Endometrium (tissue), 2 donors: ENCODE results near the gene ZFAND4.
"Not testable (repeated sequence)": the region's sequence is repeated elsewhere in the genome, so short reads cannot be mapped to it uniquely, and the experiment has no call there.

Source experiments
- FAIRE-seq: peaks from 2 replicates; lab custom pipeline; 2012; peaks lifted over from hg19 to GRCh38; lab: Jason Lieb, UNC
- donor health status: control.
- donor health status: control.

The ZFAND4 gene

DNA sequence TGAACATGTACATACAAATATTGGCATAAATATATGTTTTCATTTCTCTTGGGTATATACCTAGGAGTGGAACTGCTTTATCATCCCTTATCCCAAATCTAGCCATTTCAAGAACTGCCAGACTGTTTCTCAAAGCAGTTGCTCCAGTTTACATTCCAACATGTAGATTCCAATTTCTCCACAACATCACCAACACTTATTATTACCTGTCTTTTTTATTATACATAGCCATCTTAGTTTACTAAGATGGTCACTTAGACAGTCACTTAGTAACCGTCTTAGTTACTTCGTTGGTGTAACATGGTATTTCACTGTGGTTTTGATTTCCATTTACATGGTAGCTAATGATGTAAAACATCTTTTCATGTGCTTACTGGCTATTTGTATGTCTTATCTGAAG lies 82.7 kb downstream of the ZFAND4 start:
- FAIRE-seq: no peak

DNA sequence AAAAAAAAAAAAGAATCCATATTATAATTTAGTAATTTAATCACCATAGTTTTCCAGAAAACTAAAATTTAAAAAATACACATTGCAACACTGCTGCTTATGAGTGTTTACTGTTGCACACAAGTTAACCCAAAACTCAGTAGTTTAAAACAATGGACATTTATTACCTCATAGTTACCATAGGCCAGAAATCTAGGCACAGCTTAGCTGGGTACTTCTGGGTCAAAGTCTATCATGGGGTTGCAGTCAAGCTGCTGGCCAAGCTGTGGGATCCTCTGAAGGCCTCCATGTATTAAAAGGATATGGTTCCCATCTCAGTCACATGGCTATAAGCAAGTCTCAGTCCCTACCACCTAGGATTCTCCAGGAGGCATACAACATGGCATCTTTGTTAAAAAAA lies 83.6 kb downstream of the ZFAND4 start:
- no peak for FAIRE-seq

DNA sequence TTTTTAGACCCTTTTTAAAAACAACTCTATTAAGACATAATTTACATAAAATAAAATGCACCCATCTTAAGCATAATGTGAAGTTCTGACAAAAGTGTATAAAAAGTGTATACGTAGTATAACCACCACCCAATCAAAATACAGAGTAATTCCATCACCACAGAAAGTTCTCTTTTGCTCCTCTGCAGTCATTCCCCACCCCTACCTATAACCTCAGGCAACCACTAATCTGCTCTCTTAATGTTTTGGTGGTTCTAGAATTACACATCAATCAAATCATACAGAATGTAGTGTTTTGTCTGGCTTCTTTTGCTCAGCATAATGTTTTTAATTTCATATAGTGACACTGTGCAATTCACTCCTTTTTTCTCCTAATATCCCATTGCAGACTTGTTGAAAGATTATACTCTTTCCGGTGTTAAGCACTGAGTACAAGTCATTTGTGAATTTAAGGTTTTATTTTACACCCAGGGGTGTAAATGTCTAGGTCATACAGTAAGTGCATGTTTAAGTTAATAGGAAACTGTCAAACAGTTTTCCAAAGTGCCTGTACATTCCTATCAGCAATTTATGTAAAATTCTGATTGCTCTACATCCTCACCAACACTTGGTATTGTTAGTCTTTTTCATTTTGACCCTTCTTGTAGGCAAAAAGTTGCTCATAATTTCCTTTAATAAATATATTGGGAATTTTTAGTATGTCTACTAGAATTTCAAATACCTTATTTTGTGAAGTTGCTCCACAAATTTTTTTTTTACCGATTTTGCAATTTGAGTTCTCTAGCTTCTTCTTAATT lies 86.3 kb downstream of the ZFAND4 start:
- no peak for FAIRE-seq

DNA sequence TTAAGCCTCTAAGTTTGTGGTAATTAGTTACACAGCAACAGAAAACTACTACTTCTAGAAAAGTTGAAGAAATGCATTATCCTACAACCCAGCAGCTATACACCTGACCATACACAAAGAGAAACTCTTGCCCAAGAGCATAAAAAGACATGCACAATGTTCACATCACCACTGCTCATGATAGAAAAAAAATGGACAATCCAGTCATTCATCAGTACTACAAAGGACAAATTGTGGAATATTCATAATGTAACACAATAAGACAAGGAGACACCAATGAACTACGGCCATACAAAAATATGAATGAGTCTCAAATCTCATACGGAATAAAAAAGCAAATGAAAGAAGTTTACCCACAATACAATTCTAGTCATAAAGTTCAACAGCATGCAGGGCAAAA lies 87.4 kb downstream of the ZFAND4 start:
- no peak for FAIRE-seq

GRCh38 chr10:45582386-45582781 lies 90.2 kb downstream of the ZFAND4 start:
- no peak for FAIRE-seq

DNA sequence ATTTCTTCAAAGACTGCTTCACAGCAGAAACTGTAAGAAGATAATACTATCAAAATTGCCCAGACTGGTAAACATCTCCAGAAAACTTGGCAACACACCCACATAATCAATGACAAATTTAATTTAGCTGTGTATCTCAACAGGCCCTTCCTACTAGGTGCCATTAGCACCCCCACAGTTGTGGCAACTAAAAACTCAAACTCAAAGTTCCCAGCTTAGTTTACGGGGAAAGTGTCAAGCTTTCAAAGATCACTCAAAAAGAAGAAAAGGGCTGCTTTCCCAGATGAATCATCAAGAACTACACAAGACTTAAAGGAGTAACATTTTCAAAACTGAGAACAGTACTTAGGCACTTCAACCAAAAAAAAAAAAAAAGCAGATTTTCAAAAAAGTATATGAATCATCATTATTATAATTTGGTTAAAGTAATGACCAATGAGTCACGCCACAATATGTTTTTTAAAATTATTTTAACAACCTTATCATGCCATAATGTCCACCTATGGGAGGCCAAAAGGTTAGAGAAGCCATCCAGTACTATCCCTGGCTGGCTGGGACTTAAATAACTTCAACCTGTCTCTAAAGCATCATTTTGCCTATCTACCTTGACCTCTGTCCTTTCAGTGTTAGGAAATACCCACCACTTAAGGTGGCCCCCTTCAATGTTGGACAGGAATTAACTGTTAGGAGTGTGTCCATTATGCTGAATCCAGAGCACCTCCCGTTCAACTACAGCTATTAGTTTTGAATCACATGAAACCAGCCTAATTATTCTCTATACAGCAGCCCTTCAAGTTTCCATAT lies 90.8 kb downstream of the ZFAND4 start:
- no peak for FAIRE-seq

- FAIRE-seq: no peak
These were observed 91.4 kb downstream of the ZFAND4 start for GRCh38 chr10:45581216-45581549.

- FAIRE-seq: no peak
These were observed 92.0 kb downstream of the ZFAND4 start for GRCh38 chr10:45580371-45581215.

DNA sequence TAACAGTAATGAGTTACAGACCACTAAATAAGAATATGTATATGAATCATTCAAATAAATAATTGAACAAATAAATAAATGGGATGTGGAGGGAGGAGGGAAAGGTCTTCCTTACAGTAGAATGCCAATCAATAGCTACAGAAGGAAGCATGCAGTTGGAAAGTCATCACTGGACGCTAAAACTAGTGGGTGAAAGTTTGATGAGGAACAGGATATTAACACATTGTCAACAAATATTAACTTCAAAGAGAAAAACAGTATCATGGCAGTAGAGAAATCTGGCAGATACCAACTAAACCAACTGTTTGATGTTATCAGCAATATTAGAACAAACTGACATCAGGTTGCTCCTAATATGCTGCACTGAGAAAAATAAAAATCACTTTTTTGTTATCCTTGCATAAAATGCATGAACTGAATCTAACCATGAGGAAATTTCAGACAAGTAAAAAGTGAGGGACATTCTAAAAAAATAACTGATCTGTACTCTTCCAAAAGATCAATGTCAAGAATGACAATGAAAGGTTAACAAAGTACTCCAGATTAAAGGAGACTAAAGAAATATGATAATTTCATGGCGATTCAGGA lies 94.1 kb downstream of the ZFAND4 start:
- FAIRE-seq: no peak

DNA sequence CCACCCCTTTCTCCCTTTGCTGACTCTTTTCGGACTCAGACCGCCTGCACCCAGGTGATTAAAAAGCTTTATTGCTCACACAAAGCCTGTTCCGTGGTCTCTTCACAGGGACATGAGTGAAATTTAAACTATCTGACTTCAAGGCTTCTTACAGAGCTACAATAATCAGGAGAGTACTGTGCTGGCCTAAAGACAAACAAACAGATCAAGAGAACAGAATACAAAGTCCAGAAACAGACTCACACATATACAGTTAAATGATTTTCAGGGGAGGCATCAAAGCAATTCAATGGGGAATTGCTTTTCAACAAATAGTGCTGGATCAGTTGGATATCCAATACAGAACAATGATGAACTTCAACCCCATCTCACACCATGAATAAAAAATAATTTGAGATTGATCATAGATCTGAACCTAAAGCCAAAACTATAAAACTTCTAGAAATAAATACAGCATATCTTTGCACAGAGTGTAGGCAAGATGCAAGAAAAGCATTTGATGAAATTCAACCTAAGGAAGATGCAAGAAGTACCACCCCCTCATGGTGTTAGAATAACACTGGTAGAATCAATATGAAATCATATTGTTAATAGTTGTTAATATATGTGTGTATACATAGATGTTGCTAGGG lies 96.5 kb downstream of the ZFAND4 start:
- no peak for FAIRE-seq

DNA sequence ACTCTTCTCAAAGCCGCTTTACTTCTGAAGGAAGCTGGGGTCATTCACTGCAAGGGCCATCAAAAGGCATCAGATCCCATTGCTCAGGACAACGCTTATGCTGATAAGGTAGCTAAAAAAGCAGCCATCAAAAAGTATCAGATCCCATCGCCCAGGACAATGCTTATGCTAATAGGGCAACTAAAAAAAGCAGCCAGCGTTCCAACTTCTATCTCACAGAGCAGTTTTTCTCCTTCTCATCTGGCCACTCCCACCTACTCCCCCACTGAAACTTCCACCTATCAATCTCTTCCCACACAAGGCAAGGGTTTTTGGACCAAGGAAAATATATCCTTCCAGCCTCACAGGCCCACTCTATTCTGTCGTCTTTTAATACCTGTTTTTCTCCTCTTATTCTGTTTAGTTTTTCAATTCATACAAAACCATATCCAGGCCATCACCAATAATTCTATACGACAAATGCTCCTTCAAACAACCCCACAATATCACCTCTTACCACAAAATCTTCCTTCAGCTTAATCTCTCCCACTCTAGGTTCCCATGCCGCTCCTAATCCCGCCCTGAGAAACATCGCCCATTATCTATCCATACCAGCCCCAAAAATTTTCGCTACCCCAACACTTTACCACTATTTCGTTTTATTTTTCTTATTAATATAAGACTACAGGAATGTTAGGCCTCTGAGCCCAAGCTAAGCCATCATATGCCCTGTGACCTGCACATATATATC lies 97.4 kb downstream of the ZFAND4 start:
- not testable (repeated sequence) for FAIRE-seq

DNA sequence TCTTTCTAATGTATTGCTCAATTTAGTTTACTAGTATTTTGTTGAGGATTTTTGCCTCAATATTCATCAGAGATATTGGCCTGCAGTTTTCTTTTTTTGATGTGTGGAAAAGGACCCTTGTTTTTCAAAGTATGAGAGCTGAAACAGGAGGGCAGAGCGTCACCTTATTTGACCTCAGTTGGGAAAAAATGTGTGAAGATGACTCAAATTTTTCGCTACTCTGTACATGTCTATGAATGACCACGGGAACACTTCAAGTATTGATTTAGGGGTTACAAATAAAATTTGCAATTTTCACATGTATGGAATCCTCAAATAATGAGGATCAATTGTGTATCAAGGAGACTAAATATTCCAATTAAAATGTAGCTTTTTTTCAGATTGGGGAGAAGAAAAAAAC lies 103.1 kb downstream of the ZFAND4 start:
- FAIRE-seq: no peak

GRCh38 chr10:45566415-45566814 lies 106.2 kb downstream of the ZFAND4 start:
- no peak for FAIRE-seq
